Epithelial cell of proximal tubule (primary cell): ENCODE measurements around the gene GPR3. TPM values are rescaled to one million over a fixed set of nuclear protein-coding genes. Genes with fewer than 3 reads are reported as not detected.

Experiments
- DNase-seq: peaks from one replicate; pipeline ENCODE4 v3.0.0-alpha.2; 2011; ENCODE audit warnings: low read depth
- H3K4me3 ChIP-seq: 2 replicates; pipeline ENCODE4 v1.5.1; 2011; ENCODE audit warnings: low read depth, mild to moderate bottlenecking, low read length
- CTCF ChIP-seq: conservative IDR thresholded peaks from 2 replicates; pipeline ENCODE4 v1.5.1; 2012; ENCODE audit warnings: low read depth, mild to moderate bottlenecking, low read length
- total RNA-seq: library from RNA; depleted of rRNA; stranded (reverse); fragments of >200 nt; gene quantifications from 2 replicates; pipeline ENCODE4 v1.2.3, GENCODE V29; 2015

GPR3 gene
- total RNA-seq, 1 donor from 2014 or later, result 3.0 TPM

- DNase-seq, result no peak
- no peak overlapping the region for H3K4me3 ChIP-seq
- TF ChIP-seq CTCF, result no peak
Observed at GRCh38 chr1:27439150-27439549, 46.7 kb downstream of the GPR3 start.

- TF ChIP-seq CTCF, result no peak
- no peak for DNase-seq
Observed at GRCh38 chr1:27444632-27445031, 52.2 kb downstream of the GPR3 start.

More at GRCh38 chr1:27444632-27445031, 52.2 kb downstream of the GPR3 start:
- no peak overlapping the region for H3K4me3 ChIP-seq

Other genes with a start within 250 kb of the GPR3 start
- 14.8 and 21.9 TPM in 2 replicates for gene SLC9A1, start 237.5 kb upstream of the GPR3 start, total RNA-seq
- 15.0 and 24.7 TPM in 2 replicates for gene WDTC1, start 158.0 kb upstream of the GPR3 start, total RNA-seq
- gene TMEM222, start 70.5 kb upstream of the GPR3 start, total RNA-seq, result 11.1 and 41.8 TPM in 2 replicates
- gene SYTL1, start 50.6 kb upstream of the GPR3 start, total RNA-seq, result 22.0 and 27.6 TPM in 2 replicates
- 13.0 and 15.5 TPM in 2 replicates for gene MAP3K6, start 25.7 kb upstream of the GPR3 start, total RNA-seq
- not detected in 2 replicates for gene FCN3, start 17.8 kb upstream of the GPR3 start, total RNA-seq
- not detected in 2 replicates for gene CD164L2, start 9.3 kb upstream of the GPR3 start, total RNA-seq
- 21.4 and 27.9 TPM in 2 replicates for gene WASF2, start 97.5 kb downstream of the GPR3 start, total RNA-seq
- 7.2 and 10.8 TPM in 2 replicates for gene AHDC1, start 211.5 kb downstream of the GPR3 start, total RNA-seq
- gene FGR, start 242.6 kb downstream of the GPR3 start, total RNA-seq, result not detected in 2 replicates